PFSK-1 (cell line): ENCODE measurements around the gene FSTL4.

Experiments used
- FOXP2 ChIP-seq: optimal IDR thresholded peaks from 2 replicates; pipeline ENCODE3; 2011; ENCODE audit warnings: borderline replicate concordance, control low read depth, inconsistent platforms; ENCODE audit not compliant: insufficient read depth; ENCODE audit errors: extremely low read length, extremely low read depth
- POLR2AphosphoS5 ChIP-seq: IDR thresholded peaks from 2 replicates; pipeline ENCODE4 v1.6.1; 2012; ENCODE audit warnings: low read depth, mild to moderate bottlenecking, control low read depth, low read length, moderate library complexity
- REST ChIP-seq, 2 experiments: IDR thresholded peaks; 2 replicates each; pipeline versions ENCODE4 v1.6.1 to v1.8.0; 2011 to 2012; ENCODE audit warnings: low read depth in 2 of 2, low read length in 2 of 2, control low read depth in 1 of 2, inconsistent platforms in 1 of 2, mild to moderate bottlenecking in 1 of 2, moderate library complexity in 1 of 2; ENCODE audit not compliant: insufficient read depth in 1 of 2
- SIN3A ChIP-seq: IDR thresholded peaks from 2 replicates; pipeline ENCODE4 v1.6.1; 2012; ENCODE audit warnings: mild to moderate bottlenecking, low read length, moderate library complexity, borderline replicate concordance; ENCODE audit not compliant: insufficient read depth
- TAF1 ChIP-seq: IDR thresholded peaks from 2 replicates; pipeline ENCODE4 v1.6.1; 2012; ENCODE audit warnings: low read length, control low read depth, borderline replicate concordance; ENCODE audit not compliant: insufficient read depth

Gene FSTL4

GRCh38 chr5:133235696-133236426 lies 376.5 kb downstream of the FSTL4 start:
- no peak for TF ChIP-seq REST (IDR thresholded peaks at IDR 0.05; ENCODE audit: insufficient read depth in 1 of 2, low read depth in 2 of 2, low read length in 2 of 2)
- no peak for TF ChIP-seq FOXP2
- TF ChIP-seq SIN3A: no peak
- no peak for TF ChIP-seq POLR2AphosphoS5
- TF ChIP-seq TAF1: no peak

- TF ChIP-seq FOXP2 (no peak), REST (IDR thresholded peaks at IDR 0.05; ENCODE audit: insufficient read depth in 1 of 2, low read depth in 2 of 2, low read length in 2 of 2) (no peak), POLR2AphosphoS5 (no peak), TAF1 (no peak), SIN3A (no peak)
Measured at GRCh38 chr5:133234911-133235310, 377.4 kb downstream of the FSTL4 start.

- no peak for TF ChIP-seq TAF1
- no peak for TF ChIP-seq FOXP2
- TF ChIP-seq POLR2AphosphoS5: no peak
- TF ChIP-seq REST (IDR thresholded peaks at IDR 0.05; ENCODE audit: insufficient read depth in 1 of 2, low read depth in 2 of 2, low read length in 2 of 2): no peak
- no peak for TF ChIP-seq SIN3A
Measured at GRCh38 chr5:133234273-133234672, 378.1 kb downstream of the FSTL4 start.

GRCh38 chr5:133233616-133234015 lies 378.7 kb downstream of the FSTL4 start:
- TF ChIP-seq TAF1: no peak
- no peak for TF ChIP-seq REST (IDR thresholded peaks at IDR 0.05; ENCODE audit: insufficient read depth in 1 of 2, low read depth in 2 of 2, low read length in 2 of 2)

- TF ChIP-seq TAF1: no peak
- TF ChIP-seq FOXP2: no peak
- no peak for TF ChIP-seq POLR2AphosphoS5
- TF ChIP-seq REST (IDR thresholded peaks at IDR 0.05; ENCODE audit: insufficient read depth in 1 of 2, low read depth in 2 of 2, low read length in 2 of 2): no peak
- TF ChIP-seq SIN3A: no peak
Measured at GRCh38 chr5:133232911-133233310, 379.4 kb downstream of the FSTL4 start.
